Hepatocyte (in vitro differentiated cells): ENCODE data around the gene CMTM4. TPM values are rescaled to one million over a fixed set of nuclear protein-coding genes. Genes with fewer than 3 reads are reported as not detected.

ENCODE experiments used
- DNase-seq: peaks from one replicate; pipeline ENCODE4 v3.0.0-alpha.2; 2016; ENCODE audit warnings: low spot score
- H2AFZ ChIP-seq: fragments of 200-600 bp; sonication (generic); 2 replicates; pipeline ENCODE4 v1.6.0; 2016; ENCODE audit warnings: antibody characterized with exemption, mild to moderate bottlenecking
- H3K27ac ChIP-seq: fragments of 200-600 bp; sonication (generic); 2 replicates; pipeline ENCODE4 v1.5.1; 2016; ENCODE audit warnings: mild to moderate bottlenecking
- H3K27me3 ChIP-seq: fragments of 200-600 bp; sonication (generic); 2 replicates; pipeline ENCODE4 v1.6.1; 2016
- H3K36me3 ChIP-seq: fragments of 200-600 bp; sonication (generic); replicated peaks from 2 replicates; pipeline ENCODE4 v1.5.1; 2016; ENCODE audit warnings: low read depth; ENCODE audit not compliant: insufficient read depth
- H3K4me1 ChIP-seq: fragments of 200-600 bp; sonication (generic); 2 replicates; pipeline ENCODE4 v1.5.1; 2016; ENCODE audit warnings: mild to moderate bottlenecking, moderate library complexity; ENCODE audit not compliant: insufficient read depth
- H3K4me2 ChIP-seq: fragments of 200-600 bp; sonication (generic); 2 replicates; pipeline ENCODE4 v1.6.0; 2016
- H3K4me3 ChIP-seq: fragments of 200-600 bp; sonication (generic); 2 replicates; pipeline ENCODE4 v1.5.1; 2016; ENCODE audit warnings: mild to moderate bottlenecking
- H3K79me2 ChIP-seq: fragments of 200-600 bp; sonication (generic); 2 replicates; pipeline ENCODE4 v1.6.0; 2017; ENCODE audit warnings: mild to moderate bottlenecking
- H3K9me2 ChIP-seq: fragments of 200-600 bp; sonication (generic); replicated peaks from 2 replicates; pipeline ENCODE4 v1.6.0; 2017; ENCODE audit warnings: mild to moderate bottlenecking; ENCODE audit not compliant: insufficient read depth
- H3K9me3 ChIP-seq: fragments of 200-600 bp; sonication (generic); 2 replicates; pipeline ENCODE4 v1.5.1; 2016; ENCODE audit warnings: low read depth, mild to moderate bottlenecking
- H4K20me1 ChIP-seq: fragments of 200-600 bp; sonication (generic); 2 replicates; pipeline ENCODE4 v1.6.0; 2016; ENCODE audit warnings: mild to moderate bottlenecking; ENCODE audit not compliant: insufficient read depth, poor library complexity, severe bottlenecking
- CTCF ChIP-seq: fragments of 200-600 bp; sonication (generic); IDR thresholded peaks from 2 replicates; pipeline ENCODE4 v1.5.1; 2016; ENCODE audit warnings: antibody characterized with exemption, mild to moderate bottlenecking; ENCODE audit not compliant: poor library complexity
- EZH2 ChIP-seq: fragments of 200-600 bp; sonication (generic); IDR thresholded peaks from 2 replicates; pipeline ENCODE4 v1.6.1; 2016; ENCODE audit warnings: antibody characterized with exemption, mild to moderate bottlenecking, borderline replicate concordance
- EZH2phosphoT487 ChIP-seq: fragments of 200-600 bp; sonication (generic); IDR thresholded peaks from one replicate; pipeline ENCODE4 v1.6.1; 2018; ENCODE audit warnings: antibody characterized with exemption, mild to moderate bottlenecking, low read depth, moderate library complexity; ENCODE audit not compliant: unreplicated experiment, severe bottlenecking
- WGBS: methylation state at CpG from one replicate; pipeline ENCODE4 v1.1.6; 2016; ENCODE audit warnings: low lambda C conversion rate; ENCODE audit errors: missing lambda C conversion rate; 5-methylcytosine and 5-hydroxymethylcytosine counted together
- polyA plus RNA-seq: library from polyadenylated mRNA; unstranded; fragments of >200 nt; fragmentation: Nextera tagmentation; extraction: Ambion mirVana; gene quantifications from 2 replicates; pipeline ENCODE4 v1.2.1, GENCODE V29; 2016
- total RNA-seq: library from RNA; depleted of rRNA; stranded (reverse); fragments of >200 nt; gene quantifications from 2 replicates; pipeline ENCODE4 v1.2.3, GENCODE V29; 2014

CMTM4 gene
- total and polyA plus RNA-seq, 2 experiments from 2014 or later = 19.2 to 77.9 TPM

- H3K9me2 ChIP-seq = no peaks in the 10 kb centered on the region
- TF ChIP-seq EZH2phosphoT487 (no peak), EZH2 (no peak), CTCF (no peak)
- DNase-seq = no peak
- H3K27me3 ChIP-seq = no peaks in the 10 kb centered on the region
- H3K4me2 ChIP-seq = no peak overlapping the region
- peaks cover 8% of the 10 kb centered on the region for H3K4me1 ChIP-seq
- no peak overlapping the region for H3K27ac ChIP-seq
- no peak overlapping the region for H3K4me3 ChIP-seq
- H2AFZ ChIP-seq = no peak overlapping the region
- H4K20me1 ChIP-seq = peaks cover 15% of the 10 kb centered on the region
- no peaks in the 10 kb centered on the region for H3K36me3 ChIP-seq
- WGBS = 93% methylated on average over 4 of the region's 4 CpGs
- peaks cover 51% of the 10 kb centered on the region for H3K79me2 ChIP-seq
- no peaks in the 10 kb centered on the region for H3K9me3 ChIP-seq
Observed at GRCh38 chr16:66735891-66736290, 39.3 kb upstream of the CMTM4 start.

GRCh38 chr16:66731101-66731500, 34.6 kb upstream of the CMTM4 start:
- Histone ChIP-seq H3K36me3 (no peaks in the 10 kb centered on the region), H3K4me2 (no peak overlapping the region), H3K9me3 (no peaks in the 10 kb centered on the region), H3K9me2 (no peaks in the 10 kb centered on the region), H3K4me3 (no peak overlapping the region), H3K4me1 (no peaks in the 10 kb centered on the region), H3K27me3 (no peaks in the 10 kb centered on the region), H2AFZ (no peak overlapping the region), H4K20me1 (no peaks in the 10 kb centered on the region), H3K27ac (no peak overlapping the region), H3K79me2 (peaks cover 10% of the 10 kb centered on the region)
- 86% methylated on average over 7 of the region's 7 CpGs for WGBS
- DNase-seq = no peak
- no peak for TF ChIP-seq EZH2
- TF ChIP-seq EZH2phosphoT487 = no peak
- TF ChIP-seq CTCF = no peak

GRCh38 chr16:66728804-66729203, 32.3 kb upstream of the CMTM4 start:
- Histone ChIP-seq H3K9me2 (no peaks in the 10 kb centered on the region), H3K4me3 (no peak overlapping the region), H3K27me3 (no peaks in the 10 kb centered on the region), H3K79me2 (peaks cover 2% of the 10 kb centered on the region), H3K9me3 (no peaks in the 10 kb centered on the region), H4K20me1 (no peaks in the 10 kb centered on the region), H3K4me2 (no peak overlapping the region), H3K36me3 (peaks cover 8% of the 10 kb centered on the region), H3K4me1 (no peaks in the 10 kb centered on the region), H2AFZ (no peak overlapping the region), H3K27ac (no peak overlapping the region)
- TF ChIP-seq EZH2phosphoT487 = no peak
- TF ChIP-seq CTCF = no peak
- no peak for TF ChIP-seq EZH2
- 91% methylated on average over 4 of the region's 4 CpGs for WGBS
- no peak for DNase-seq
